K562 (cell line): ENCODE data around the gene FIGNL1. TPM values are rescaled to one million over a fixed set of nuclear protein-coding genes. Genes with fewer than 3 reads are reported as not detected.

ENCODE experiments used
- DACH1 ChIP-seq: fragments of 450-650 bp; IDR thresholded peaks from 2 replicates; pipeline ENCODE4 v1.6.1; 2018; ENCODE audit not compliant: partially characterized antibody
- GATA2 ChIP-seq: sonication (generic); formaldehyde crosslinking; IDR thresholded peaks from 2 replicates; pipeline ENCODE4 v1.4.0; 2020; ENCODE audit warnings: mild to moderate bottlenecking, missing genetic modification reagents
- HDAC2 ChIP-seq: fragments of 450-650 bp; IDR thresholded peaks from 2 replicates; pipeline ENCODE4 v1.6.1; 2016; ENCODE audit warnings: mild to moderate bottlenecking
- HMGN3 ChIP-seq: IDR thresholded peaks from 2 replicates; pipeline ENCODE4 v1.6.1; 2011; ENCODE audit warnings: borderline replicate concordance, low read depth, mild to moderate bottlenecking, mixed read lengths, low read length; ENCODE audit not compliant: insufficient read length; ENCODE audit errors: extremely low read depth
- NEUROD1 ChIP-seq: fragments of 150-350 bp; IDR thresholded peaks from 2 replicates; pipeline ENCODE4 v1.6.1; 2014; ENCODE audit warnings: borderline replicate concordance, low read length, low read depth; ENCODE audit not compliant: partially characterized antibody
- NFE2L1 ChIP-seq: fragments of 450-650 bp; IDR thresholded peaks from 2 replicates; pipeline ENCODE4 v1.6.1; 2016; ENCODE audit warnings: missing genetic modification characterization, low read depth, mild to moderate bottlenecking, missing compliant biosample characterization, moderate library complexity, borderline replicate concordance
- SUPT5H ChIP-seq: fragments of 450-650 bp; IDR thresholded peaks from 2 replicates; pipeline ENCODE4 v1.6.1; 2016
- TCF3 ChIP-seq: sonication (generic); formaldehyde crosslinking; IDR thresholded peaks from 2 replicates; pipeline ENCODE4 v1.4.0; 2020; ENCODE audit warnings: mild to moderate bottlenecking, missing genetic modification reagents
- TCFL5 ChIP-seq: fragments of 250-450 bp; sonication (Bioruptor Pico); conservative IDR thresholded peaks from 2 replicates; pipeline ENCODE4 v1.6.1; 2021; ENCODE audit warnings: mild to moderate bottlenecking, moderate library complexity, matching md5 sums
- U2AF1 ChIP-seq: fragments of 200-400 bp; formaldehyde crosslinking; optimal IDR thresholded peaks from 2 replicates; pipeline ENCODE3; 2017; ENCODE audit warnings: mild to moderate bottlenecking, low read depth, low read length, moderate library complexity
- XRCC5 ChIP-seq: fragments of 200-400 bp; formaldehyde crosslinking; IDR thresholded peaks from 2 replicates; pipeline ENCODE4 v1.6.1; 2017; ENCODE audit warnings: low read depth, mild to moderate bottlenecking, low read length
- ZC3H8 ChIP-seq: fragments of 450-650 bp; IDR thresholded peaks from 2 replicates; pipeline ENCODE4 v1.6.1; 2017
- ZFP30 ChIP-seq: fragments of 250-450 bp; sonication (Bioruptor Pico); IDR thresholded peaks from 2 replicates; pipeline ENCODE4 v1.8.0; 2022; ENCODE audit warnings: moderate library complexity, mild to moderate bottlenecking, inconsistent platforms, borderline replicate concordance
- ZNF175 ChIP-seq: fragments of 200-800 bp; sonication (Bioruptor generic); IDR thresholded peaks from 2 replicates; pipeline ENCODE4 v1.6.1; 2016; ENCODE audit warnings: low read depth, mild to moderate bottlenecking, missing genetic modification characterization, missing compliant biosample characterization
- ZNF239 ChIP-seq: fragments of 250-450 bp; sonication (Bioruptor Pico); IDR thresholded peaks from 2 replicates; pipeline ENCODE4 v1.4.0; 2020; ENCODE audit warnings: mild to moderate bottlenecking
- polyA plus RNA-seq, 8 experiments: library from polyadenylated mRNA; depleted of rRNA in 4 of 8; stranded (reverse) in 5 of 8; unstranded in 3 of 8; fragments of >200 nt; fragmentation: Nextera tagmentation in 2 of 8; fragmentation: Illumina TruSeq in 1 of 8; extraction: Ambion mirVana in 2 of 8; extraction: Trizol in 1 of 8; gene quantifications; 2 replicates each; pipeline versions ENCODE4 v1.2.1 to v1.2.3, GENCODE V29; 2011 to 2014; ENCODE audit warnings: inconsistent platforms in 1 of 8, missing spikeins in 1 of 8
- total RNA-seq, 7 experiments: library from RNA; depleted of rRNA in 6 of 7; stranded (reverse); fragments of >200 nt in 6 of 7; fragmentation: Illumina TruSeq in 2 of 7; extraction: Trizol in 2 of 7; gene quantifications; 2 replicates each; pipeline versions ENCODE4 v1.2.1 to v1.2.3, GENCODE V29; 2011 to 2021; ENCODE audit warnings: low replicate concordance in 1 of 7
- TF ChIP-seq, protein P1 (sequence below), 3 experiments: fragments of 200-800 bp in 1 of 3; fragments of 250-450 bp in 1 of 3; fragments of 450-650 bp in 1 of 3; sonication (Bioruptor Pico) in 1 of 3; sonication (Bioruptor generic) in 1 of 3; formaldehyde crosslinking in 1 of 3; IDR thresholded peaks; 2 replicates each; pipeline versions ENCODE4 v1.6.1 to v1.8.0; 2016 to 2022; ENCODE audit warnings: mild to moderate bottlenecking in 2 of 3, missing genetic modification characterization in 2 of 3, missing compliant biosample characterization in 1 of 3, moderate library complexity in 1 of 3
- TF ChIP-seq, protein P2 (sequence below), 2 experiments: fragments of 450-650 bp; IDR thresholded peaks; 2 replicates each; pipeline ENCODE4 v1.6.1; 2018; ENCODE audit warnings: mild to moderate bottlenecking in 2 of 2, low read depth in 1 of 2; ENCODE audit not compliant: partially characterized antibody in 2 of 2
- TF ChIP-seq, protein P3 (sequence below), 2 experiments: fragments of 450-650 bp in 1 of 2; sonication (generic) in 1 of 2; formaldehyde crosslinking; conservative IDR thresholded peaks; 2 replicates each; pipeline versions ENCODE4 v1.4.0 to v1.8.1; 2020 to 2022; ENCODE audit warnings: mild to moderate bottlenecking in 1 of 2, missing genetic modification reagents in 1 of 2

FIGNL1 gene
- total and polyA plus RNA-seq, 9 of the 15 experiments (the other 6 are each of a cell fraction or from before 2014, with no cell fraction given) = 15.5 to 48.3 (median 27.6) TPM

DNA sequence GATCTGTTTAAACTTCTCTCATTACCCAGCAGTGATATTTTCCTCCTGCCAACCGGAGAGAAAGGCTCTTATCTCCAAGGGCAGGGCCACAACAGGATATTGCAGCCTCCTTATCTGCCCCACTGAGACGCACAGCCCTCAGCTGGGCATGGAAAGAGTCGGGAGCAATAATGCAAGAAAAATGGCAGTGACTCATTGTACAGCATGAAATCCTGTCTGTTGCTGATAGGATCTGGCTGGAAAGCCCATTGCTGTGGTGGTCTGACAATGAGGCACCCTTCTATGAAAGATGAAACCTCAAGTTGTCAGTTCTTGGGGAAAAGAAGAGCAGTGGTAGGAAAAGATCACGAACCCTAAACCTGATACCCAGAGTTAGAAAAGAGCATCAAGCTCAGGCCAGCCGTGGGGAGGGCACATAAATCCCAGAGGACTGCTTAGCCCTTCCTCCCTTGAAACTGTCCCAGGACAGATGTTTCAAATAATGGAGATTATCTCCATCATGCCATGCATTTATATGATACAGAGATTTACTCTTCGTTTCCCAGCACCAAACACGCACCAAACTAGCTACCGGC, 47.0 kb upstream of the FIGNL1 start (continued):
- TF ChIP-seq, protein P1, sequence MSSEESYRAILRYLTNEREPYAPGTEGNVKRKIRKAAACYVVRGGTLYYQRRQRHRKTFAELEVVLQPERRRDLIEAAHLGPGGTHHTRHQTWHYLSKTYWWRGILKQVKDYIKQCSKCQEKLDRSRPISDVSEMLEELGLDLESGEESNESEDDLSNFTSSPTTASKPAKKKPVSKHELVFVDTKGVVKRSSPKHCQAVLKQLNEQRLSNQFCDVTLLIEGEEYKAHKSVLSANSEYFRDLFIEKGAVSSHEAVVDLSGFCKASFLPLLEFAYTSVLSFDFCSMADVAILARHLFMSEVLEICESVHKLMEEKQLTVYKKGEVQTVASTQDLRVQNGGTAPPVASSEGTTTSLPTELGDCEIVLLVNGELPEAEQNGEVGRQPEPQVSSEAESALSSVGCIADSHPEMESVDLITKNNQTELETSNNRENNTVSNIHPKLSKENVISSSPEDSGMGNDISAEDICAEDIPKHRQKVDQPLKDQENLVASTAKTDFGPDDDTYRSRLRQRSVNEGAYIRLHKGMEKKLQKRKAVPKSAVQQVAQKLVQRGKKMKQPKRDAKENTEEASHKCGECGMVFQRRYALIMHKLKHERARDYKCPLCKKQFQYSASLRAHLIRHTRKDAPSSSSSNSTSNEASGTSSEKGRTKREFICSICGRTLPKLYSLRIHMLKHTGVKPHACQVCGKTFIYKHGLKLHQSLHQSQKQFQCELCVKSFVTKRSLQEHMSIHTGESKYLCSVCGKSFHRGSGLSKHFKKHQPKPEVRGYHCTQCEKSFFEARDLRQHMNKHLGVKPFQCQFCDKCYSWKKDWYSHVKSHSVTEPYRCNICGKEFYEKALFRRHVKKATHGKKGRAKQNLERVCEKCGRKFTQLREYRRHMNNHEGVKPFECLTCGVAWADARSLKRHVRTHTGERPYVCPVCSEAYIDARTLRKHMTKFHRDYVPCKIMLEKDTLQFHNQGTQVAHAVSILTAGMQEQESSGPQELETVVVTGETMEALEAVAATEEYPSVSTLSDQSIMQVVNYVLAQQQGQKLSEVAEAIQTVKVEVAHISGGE (CRISPR knock-in tag; IDR thresholded peaks at IDR 0.05) = peak in 1 of 3 experiments; percentile 72; a peak in 2 of 6 replicates
- TF ChIP-seq, protein P2, sequence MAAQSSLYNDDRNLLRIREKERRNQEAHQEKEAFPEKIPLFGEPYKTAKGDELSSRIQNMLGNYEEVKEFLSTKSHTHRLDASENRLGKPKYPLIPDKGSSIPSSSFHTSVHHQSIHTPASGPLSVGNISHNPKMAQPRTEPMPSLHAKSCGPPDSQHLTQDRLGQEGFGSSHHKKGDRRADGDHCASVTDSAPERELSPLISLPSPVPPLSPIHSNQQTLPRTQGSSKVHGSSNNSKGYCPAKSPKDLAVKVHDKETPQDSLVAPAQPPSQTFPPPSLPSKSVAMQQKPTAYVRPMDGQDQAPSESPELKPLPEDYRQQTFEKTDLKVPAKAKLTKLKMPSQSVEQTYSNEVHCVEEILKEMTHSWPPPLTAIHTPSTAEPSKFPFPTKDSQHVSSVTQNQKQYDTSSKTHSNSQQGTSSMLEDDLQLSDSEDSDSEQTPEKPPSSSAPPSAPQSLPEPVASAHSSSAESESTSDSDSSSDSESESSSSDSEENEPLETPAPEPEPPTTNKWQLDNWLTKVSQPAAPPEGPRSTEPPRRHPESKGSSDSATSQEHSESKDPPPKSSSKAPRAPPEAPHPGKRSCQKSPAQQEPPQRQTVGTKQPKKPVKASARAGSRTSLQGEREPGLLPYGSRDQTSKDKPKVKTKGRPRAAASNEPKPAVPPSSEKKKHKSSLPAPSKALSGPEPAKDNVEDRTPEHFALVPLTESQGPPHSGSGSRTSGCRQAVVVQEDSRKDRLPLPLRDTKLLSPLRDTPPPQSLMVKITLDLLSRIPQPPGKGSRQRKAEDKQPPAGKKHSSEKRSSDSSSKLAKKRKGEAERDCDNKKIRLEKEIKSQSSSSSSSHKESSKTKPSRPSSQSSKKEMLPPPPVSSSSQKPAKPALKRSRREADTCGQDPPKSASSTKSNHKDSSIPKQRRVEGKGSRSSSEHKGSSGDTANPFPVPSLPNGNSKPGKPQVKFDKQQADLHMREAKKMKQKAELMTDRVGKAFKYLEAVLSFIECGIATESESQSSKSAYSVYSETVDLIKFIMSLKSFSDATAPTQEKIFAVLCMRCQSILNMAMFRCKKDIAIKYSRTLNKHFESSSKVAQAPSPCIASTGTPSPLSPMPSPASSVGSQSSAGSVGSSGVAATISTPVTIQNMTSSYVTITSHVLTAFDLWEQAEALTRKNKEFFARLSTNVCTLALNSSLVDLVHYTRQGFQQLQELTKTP (IDR thresholded peaks at IDR 0.05; ENCODE audit: low read depth in 1 of 2, partially characterized antibody in 2 of 2) = peak in 1 of 2 experiments; percentile 70
- no peak for TF ChIP-seq ZC3H8
- no peak for TF ChIP-seq U2AF1
- TF ChIP-seq, protein P3, sequence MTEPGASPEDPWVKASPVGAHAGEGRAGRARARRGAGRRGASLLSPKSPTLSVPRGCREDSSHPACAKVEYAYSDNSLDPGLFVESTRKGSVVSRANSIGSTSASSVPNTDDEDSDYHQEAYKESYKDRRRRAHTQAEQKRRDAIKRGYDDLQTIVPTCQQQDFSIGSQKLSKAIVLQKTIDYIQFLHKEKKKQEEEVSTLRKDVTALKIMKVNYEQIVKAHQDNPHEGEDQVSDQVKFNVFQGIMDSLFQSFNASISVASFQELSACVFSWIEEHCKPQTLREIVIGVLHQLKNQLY (CRISPR knock-in tag; conservative IDR thresholded peaks at IDR 0.05) = no peak
- TF ChIP-seq GATA2 = peak; percentile 97
- TF ChIP-seq NEUROD1 = peak; percentile 89
- peak; percentile 82 for TF ChIP-seq DACH1
- TF ChIP-seq ZNF239 (CRISPR knock-in tag) = no peak; the same call in 1 of the 2 replicates
- no peak for TF ChIP-seq NFE2L1
- TF ChIP-seq ZFP30 (CRISPR knock-in tag) = no peak
- TF ChIP-seq XRCC5 = no peak
- peak; percentile 95 for TF ChIP-seq HDAC2
- TF ChIP-seq SUPT5H = no peak
- TF ChIP-seq TCF3 (CRISPR knock-in tag) = peak; percentile 98
- TF ChIP-seq HMGN3 = peak; percentile 46
- TF ChIP-seq TCFL5 (CRISPR knock-in tag) = no peak
- TF ChIP-seq ZNF175 (CRISPR knock-in tag) = peak; percentile 83; the same call in 1 of the 2 replicates
